ENCODE results near the gene PRKAG2. TPM values are rescaled to one million over a fixed set of nuclear protein-coding genes. Genes with fewer than 3 reads are reported as not detected.
A peak's percentile ranks its signal among the peaks of the same experiment; 100 is the strongest.

The PRKAG2 gene
- total and polyA plus RNA-seq, 8 donors: 7.4 to 16.7 (median 9.2) TPM

GRCh38 chr7:151850491-151851124, 26.3 kb downstream of the PRKAG2 start:
- Histone ChIP-seq H3K9me3 (no peaks in the 10 kb centered on the region), H3K36me3 (no peaks in the 10 kb centered on the region), H3K27ac (peak overlapping the region in 2 of 4 donors; percentile 65 to 66), H3K4me3 (no peak overlapping the region), H3K27me3 (no peaks in the 10 kb centered on the region), H3K4me1 (peaks cover 0 to 9% (median 4%) of the 10 kb centered on the region in 3 donors)
- ATAC-seq (peak in 3 of 4 donors; percentile 3 to 4 (median 3)), FAIRE-seq (no peak), DNase-seq (peak in 2 of 6 donors; percentile 32 to 55)
- 80 to 82% methylated on average over 19 of the region's 19 CpGs for WGBS, 2 donors
- intact Hi-C loops (cut with DNase I): no loop called here
- no peak for TF ChIP-seq CTCF (IDR thresholded peaks at IDR 0.05)

DNA sequence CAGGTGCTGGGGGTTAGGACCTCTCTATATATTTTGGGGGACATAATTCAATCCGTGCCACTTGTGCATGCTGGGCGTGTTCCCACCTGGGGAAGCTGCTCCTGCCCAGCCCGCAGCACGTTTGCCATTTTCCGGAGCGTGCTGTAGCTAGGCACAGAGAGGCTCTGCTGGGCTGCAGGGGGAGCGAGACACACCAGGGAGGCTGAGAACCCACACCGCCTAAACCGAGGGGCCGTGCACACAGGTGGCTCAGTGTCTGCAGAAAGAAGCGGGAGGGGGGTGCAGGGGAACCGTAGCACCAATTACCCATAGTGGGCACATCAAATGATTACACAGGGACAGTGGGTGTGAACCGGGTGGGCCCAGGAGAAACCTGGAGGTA, 27.0 kb downstream of the PRKAG2 start:
- DNase-seq: peak in 2 of 6 donors; percentile 36 to 49
- FAIRE-seq: no peak
- Histone ChIP-seq H3K27me3 (no peaks in the 10 kb centered on the region), H3K4me1 (peaks cover 0 to 9% (median 4%) of the 10 kb centered on the region in 3 donors), H3K27ac (no peak overlapping the region), H3K4me3 (no peak overlapping the region), H3K9me3 (no peaks in the 10 kb centered on the region), H3K36me3 (no peaks in the 10 kb centered on the region)
- 96 to 97% methylated on average over 13 of the region's 13 CpGs for WGBS, 2 donors
- TF ChIP-seq CTCF (IDR thresholded peaks at IDR 0.05): no peak
- ATAC-seq: no peak
- intact Hi-C loops (cut with DNase I): no loop called here

DNA sequence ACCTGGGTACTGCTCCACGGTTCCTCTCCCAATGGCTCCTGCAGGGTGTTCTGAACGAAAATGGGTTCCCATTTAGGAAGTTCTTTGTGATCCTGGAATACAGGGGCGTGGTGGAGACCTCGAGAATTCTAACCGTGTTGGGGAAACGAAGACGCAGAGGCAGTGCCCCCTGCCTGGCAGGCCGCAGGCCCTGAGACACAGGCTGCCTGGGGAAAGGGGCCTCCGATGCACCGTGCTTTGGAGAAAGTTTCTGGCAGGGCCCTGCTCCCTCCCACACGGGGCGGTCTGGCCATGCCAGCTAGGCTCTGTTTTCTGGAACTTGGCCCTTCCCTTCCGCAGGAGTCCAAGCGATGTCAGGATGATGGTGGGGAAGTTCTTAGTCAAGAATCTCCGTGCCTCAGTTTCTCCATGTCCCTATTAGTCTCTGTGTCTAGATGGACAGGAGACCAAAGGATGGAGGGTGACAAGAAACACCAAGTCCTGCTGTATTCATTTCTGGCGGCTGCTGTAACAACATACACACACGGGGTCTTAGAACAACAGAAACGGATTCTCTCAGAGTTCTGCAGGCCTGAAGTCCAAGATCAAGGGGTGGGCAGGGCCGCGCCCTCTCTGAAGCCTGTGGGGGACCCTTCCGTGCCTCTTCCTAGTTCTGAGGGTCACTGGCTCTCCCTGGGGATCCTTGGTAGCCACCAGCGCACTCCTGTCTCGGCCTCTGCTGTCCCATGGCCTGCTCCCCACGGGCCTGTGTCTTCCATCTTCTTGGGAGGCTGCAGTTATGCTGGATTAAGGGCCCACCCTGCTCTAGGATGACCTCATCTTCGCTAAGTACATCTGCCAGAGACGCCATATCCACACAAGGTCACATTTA, 27.7 kb downstream of the PRKAG2 start:
- Histone ChIP-seq H3K4me3 (no peak overlapping the region), H3K9me3 (no peaks in the 10 kb centered on the region), H3K27ac (no peak overlapping the region), H3K36me3 (no peaks in the 10 kb centered on the region), H3K4me1 (peaks cover 0 to 9% (median 4%) of the 10 kb centered on the region in 3 donors), H3K27me3 (no peaks in the 10 kb centered on the region)
- peak in 2 of 6 donors; percentile 38 to 42 for DNase-seq
- TF ChIP-seq CTCF (IDR thresholded peaks at IDR 0.05): no peak
- intact Hi-C loops (cut with DNase I): no loop called here
- no peak for FAIRE-seq
- no peak for ATAC-seq
- 92 to 96% methylated on average over 26 of the region's 26 CpGs for WGBS, 2 donors

- peak in 1 of 6 donors; percentile 39 for DNase-seq
- 96 to 97% methylated on average over 10 of the region's 10 CpGs for WGBS, 2 donors
- TF ChIP-seq CTCF (IDR thresholded peaks at IDR 0.05): no peak
These were observed 29.2 kb downstream of the PRKAG2 start for GRCh38 chr7:151847681-151848081.

More at GRCh38 chr7:151847681-151848081, 29.2 kb downstream of the PRKAG2 start:
- no peaks in the 10 kb centered on the region for H3K27me3 ChIP-seq
- no peaks in the 10 kb centered on the region for H3K9me3 ChIP-seq
- intact Hi-C loops (cut with DNase I): no loop called here
- H3K4me3 ChIP-seq: no peak overlapping the region
- FAIRE-seq (no peak), ATAC-seq (no peak)
- no peak overlapping the region for H3K27ac ChIP-seq
- H3K36me3 ChIP-seq: no peaks in the 10 kb centered on the region
- H3K4me1 ChIP-seq: peaks cover 0 to 9% (median 4%) of the 10 kb centered on the region in 3 donors
